ENCODE data around the gene SFR1.

- TF ChIP-seq CTCF (IDR thresholded peaks at IDR 0.05) (no peak), POLR2A (IDR thresholded peaks at IDR 0.05) (peak in 1 of 2 donors; percentile 4)
Observed at GRCh38 chr10:104117839-104118323, 4.1 kb upstream of the SFR1 start.

All from Peyer's patch (tissue), 4 donors.